H1 (cell line): Measurements from ENCODE around the gene KCNK7. TPM values are rescaled to one million over a fixed set of nuclear protein-coding genes. Genes with fewer than 3 reads are reported as not detected.

ENCODE experiments used
- CBX5 ChIP-seq: fragments of 300-800, 300-1000 bp; sonication (generic); IDR thresholded peaks from 2 replicates; pipeline ENCODE4 v1.7.1; 2016; ENCODE audit warnings: antibody characterized with exemption, low read length, low read depth
- EZH2 ChIP-seq: fragments of 200-600 bp; sonication (generic); IDR thresholded peaks from 2 replicates; pipeline ENCODE4 v1.7.1; 2012; ENCODE audit warnings: low read depth, mild to moderate bottlenecking, moderate library complexity, low read length, inconsistent platforms; ENCODE audit not compliant: severe bottlenecking
- GTF2F1 ChIP-seq: IDR thresholded peaks from 2 replicates; pipeline ENCODE4 v1.6.1; 2012; ENCODE audit warnings: low read depth, low read length, improper control_type of control experiment, borderline replicate concordance
- JUN ChIP-seq: IDR thresholded peaks from 2 replicates; pipeline ENCODE4 v1.6.1; 2011; ENCODE audit warnings: low read depth, mild to moderate bottlenecking, improper control_type of control experiment, low read length
- NANOG ChIP-seq: IDR thresholded peaks from 2 replicates; pipeline ENCODE4 v1.6.1; 2011; ENCODE audit warnings: low read length, low read depth, mild to moderate bottlenecking, inconsistent platforms; ENCODE audit not compliant: insufficient read depth, poor library complexity, severe bottlenecking
- SRF ChIP-seq: IDR thresholded peaks from 2 replicates; pipeline ENCODE4 v1.6.1; 2011; ENCODE audit warnings: mild to moderate bottlenecking, low read depth, low read length, moderate library complexity
- polyA plus RNA-seq, 7 experiments: library from polyadenylated mRNA; depleted of rRNA in 3 of 7; stranded (reverse) in 5 of 7; unstranded in 2 of 7; fragments of >200 nt in 5 of 7; fragments of 200-250 nt in 2 of 7; gene quantifications; 1 replicate in 5 of 7; 2 replicates in 1 of 7; 4 replicates in 1 of 7; pipeline versions ENCODE4 v1.2.1 to v1.2.3, GENCODE V29; 2011 to 2013; ENCODE audit warnings: missing spikeins in 2 of 7, mixed read lengths in 2 of 7
- total RNA-seq: library from RNA; stranded (reverse); fragmentation: NEBNext Ultra II Directional; extraction: Animal tissue kit (Norgen Biotek cat#: 25700); gene quantifications from 2 replicates; pipeline ENCODE4 v1.2.1, GENCODE V29; 2021

Gene KCNK7
- total and polyA plus RNA-seq, 2 of the 8 experiments (the other 6 are each of a cell fraction or from before 2014, with no cell fraction given) = 0.74 to 1.0 TPM

DNA sequence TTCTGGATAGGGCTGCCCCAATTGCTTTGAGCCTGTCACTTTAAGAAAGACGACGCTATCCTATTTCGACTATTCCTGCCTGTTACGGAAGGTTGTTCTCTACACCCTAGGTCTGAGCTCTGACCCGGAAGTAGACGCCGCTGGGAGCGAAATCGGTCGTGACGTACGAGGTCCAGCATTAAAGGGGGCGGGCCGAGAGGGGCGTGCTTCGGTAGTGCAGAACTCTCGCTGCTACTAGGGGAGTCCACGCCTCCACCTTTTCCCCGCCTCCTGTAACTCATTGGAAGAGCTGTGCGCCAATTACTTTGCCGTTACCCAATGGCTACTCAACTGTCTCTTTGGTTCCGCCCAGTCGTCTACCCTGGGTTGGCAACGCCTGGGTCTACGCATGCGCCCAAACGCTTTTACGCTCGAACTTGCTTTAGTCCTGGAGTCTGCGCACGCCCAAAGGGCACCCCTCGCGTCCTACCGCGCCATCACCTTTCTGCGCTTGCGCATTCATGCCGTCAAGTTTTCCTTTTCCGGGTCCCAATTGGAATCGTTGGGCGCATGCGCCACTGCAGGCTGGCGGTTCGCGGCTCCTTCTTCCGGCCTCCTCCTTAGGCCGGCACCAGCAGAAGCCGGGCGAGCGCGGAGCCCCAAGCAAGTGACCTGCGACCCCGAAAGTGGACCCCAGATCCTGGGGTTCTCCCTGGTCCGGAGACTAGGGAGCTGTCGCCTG is 19.8 kb upstream of the KCNK7 start, which contains the start of gene PCNX3 (continued):
- TF ChIP-seq GTF2F1 (no peak), SRF (peak; percentile 92), JUN (no peak), NANOG (no peak), CBX5 (no peak), EZH2 (no peak)
